Natural killer cell (primary cell): ENCODE data around the gene MCM6. TPM values are rescaled to one million over a fixed set of nuclear protein-coding genes. Genes with fewer than 3 reads are reported as not detected.

Experiments
- ATAC-seq, 3 donors: fragments of 150-1000 bp in 2 of 3; fragments of 200-7000 bp in 1 of 3; cut with Tn5 transposase; 1 replicate in 1 of 3; 2 replicates in 2 of 3; pipeline ENCODE4 v1.10.0; 2021; ENCODE audit warnings: mild to moderate bottlenecking in 2 of 3, moderate library complexity in 2 of 3
- DNase-seq, 2 donors: peaks; one replicate each; pipeline versions ENCODE4 v3.0.0 to v3.0.0-alpha.2; 2013 to 2021; ENCODE audit warnings: mixed read lengths in 1 of 2
- H3K27ac ChIP-seq: one replicate; pipeline ENCODE4 v1.5.1; 2013; ENCODE audit warnings: mild to moderate bottlenecking, low read length
- H3K27me3 ChIP-seq: one replicate; pipeline ENCODE4 v1.6.1; 2013; ENCODE audit warnings: low read length; ENCODE audit not compliant: control insufficient read depth, insufficient read depth
- H3K36me3 ChIP-seq: one replicate; pipeline ENCODE4 v1.6.1; 2013; ENCODE audit warnings: low read length; ENCODE audit not compliant: control insufficient read depth, insufficient read depth
- H3K4me1 ChIP-seq: one replicate; pipeline ENCODE4 v1.6.1; 2013; ENCODE audit warnings: low read length; ENCODE audit not compliant: control insufficient read depth, insufficient read depth
- H3K4me3 ChIP-seq: one replicate; pipeline ENCODE4 v1.5.1; 2013; ENCODE audit warnings: low read length
- H3K9me3 ChIP-seq: one replicate; pipeline ENCODE4 v1.6.1; 2013; ENCODE audit warnings: low read length; ENCODE audit not compliant: control insufficient read depth, insufficient read depth
- H3K27ac Mint-ChIP-seq, 2 donors: one replicate each; pipeline ENCODE4 v1.8.0; 2022; ENCODE audit warnings: mild to moderate bottlenecking in 2 of 2, mixed read lengths in 2 of 2, moderate library complexity in 1 of 2
- H3K27me3 Mint-ChIP-seq, 2 donors: one replicate each; pipeline ENCODE4 v1.8.0; 2022; ENCODE audit warnings: low read depth in 2 of 2, mixed read lengths in 2 of 2
- H3K36me3 Mint-ChIP-seq: one replicate; pipeline ENCODE4 v1.8.0; 2022; ENCODE audit warnings: mixed read lengths
- H3K4me1 Mint-ChIP-seq, 2 donors: one replicate each; pipeline ENCODE4 v1.8.0; 2022; ENCODE audit warnings: mixed read lengths in 2 of 2
- H3K4me3 Mint-ChIP-seq: one replicate; pipeline ENCODE4 v1.8.0; 2022; ENCODE audit warnings: mild to moderate bottlenecking, moderate library complexity, mixed read lengths
- H3K9me3 Mint-ChIP-seq, 2 donors: one replicate each; pipeline ENCODE4 v1.8.0; 2022; ENCODE audit warnings: mixed read lengths in 2 of 2
- CTCF ChIP-seq: fragments of 200-600 bp; IDR thresholded peaks from one replicate; pipeline ENCODE4 v1.8.0; 2022; ENCODE audit warnings: antibody characterized with exemption
- WGBS: methylation state at CpG from one replicate; pipeline ENCODE4 v1.1.7; 2013; ENCODE audit warnings: missing lambda C conversion rate; ENCODE audit not compliant: insufficient coverage; 5-methylcytosine and 5-hydroxymethylcytosine counted together
- intact Hi-C: fragments of 100-400 bp; cut with micrococcal nuclease; formaldehyde crosslinking; loops from one replicate; pipeline ENCODE4 v1.14.2; 2022
- total RNA-seq, 4 donors: library from RNA; stranded (reverse); fragments of 120-200 nt in 1 of 4; gene quantifications; one replicate each; pipeline versions ENCODE4 v1.2.3 to v1.2.4, GENCODE V29; 2013 to 2022

Gene MCM6
- total RNA-seq, 3 donors from 2014 or later (not counting 1 experiment from before 2014, with no cell fraction given) = 12.6 to 19.4 (median 15.9) TPM

DNA sequence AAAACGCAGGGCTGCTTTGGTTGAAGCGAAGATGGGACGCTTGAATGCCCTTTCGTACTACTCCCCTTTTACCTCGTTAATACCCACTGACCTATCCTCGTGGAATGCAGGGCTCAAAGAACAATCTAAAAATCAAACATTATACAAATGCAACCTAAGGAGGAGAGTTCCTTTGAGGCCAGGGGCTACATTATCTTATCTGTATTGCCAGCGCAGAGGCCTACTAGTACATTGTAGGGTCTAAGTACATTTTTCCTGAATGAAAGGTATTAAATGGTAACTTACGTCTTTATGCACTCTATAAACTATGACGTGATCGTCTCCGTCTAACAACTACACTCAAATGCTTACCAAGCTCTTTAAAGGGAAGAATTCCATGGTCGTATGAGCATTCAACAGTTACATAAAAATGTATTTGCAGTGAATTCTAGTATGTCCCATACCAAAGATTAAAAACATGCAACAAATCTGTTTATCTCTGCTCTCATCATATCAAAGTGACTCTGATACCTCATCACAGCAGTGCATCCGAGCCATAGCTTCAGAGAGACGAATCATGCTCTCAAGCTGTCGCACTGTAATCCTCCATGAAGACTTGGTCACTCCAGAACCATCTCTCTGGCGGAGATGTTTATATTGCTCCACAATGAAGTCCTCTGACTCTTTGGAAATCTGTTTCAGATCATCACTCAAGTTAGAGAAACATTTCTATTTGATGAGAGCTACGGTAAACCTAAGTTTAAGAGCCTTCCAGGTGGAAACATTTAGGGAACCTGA, 25.2 kb downstream of the MCM6 start:
- no peaks in the 10 kb centered on the region for H3K27me3 ChIP-seq
- no peak overlapping the region for H3K27ac ChIP-seq
- H3K9me3 ChIP-seq = no peaks in the 10 kb centered on the region
- no peaks in the 10 kb centered on the region for H3K4me1 Mint-ChIP-seq
- DNase-seq (no peak), ATAC-seq (no peak)
- H3K4me3 Mint-ChIP-seq = no peak overlapping the region
- H3K27ac Mint-ChIP-seq = no peak overlapping the region
- no peak overlapping the region for H3K4me3 ChIP-seq
- H3K9me3 Mint-ChIP-seq = no peaks in the 10 kb centered on the region
- intact Hi-C loops = no loop called here
- peaks cover 25% of the 10 kb centered on the region for H3K36me3 ChIP-seq
- H3K36me3 Mint-ChIP-seq = peaks cover 7% of the 10 kb centered on the region
- H3K4me1 ChIP-seq = no peaks in the 10 kb centered on the region
- H3K27me3 Mint-ChIP-seq = no peaks in the 10 kb centered on the region
- 91% methylated on average over 16 of the region's 17 CpGs for WGBS
- no peak for TF ChIP-seq CTCF

DNA sequence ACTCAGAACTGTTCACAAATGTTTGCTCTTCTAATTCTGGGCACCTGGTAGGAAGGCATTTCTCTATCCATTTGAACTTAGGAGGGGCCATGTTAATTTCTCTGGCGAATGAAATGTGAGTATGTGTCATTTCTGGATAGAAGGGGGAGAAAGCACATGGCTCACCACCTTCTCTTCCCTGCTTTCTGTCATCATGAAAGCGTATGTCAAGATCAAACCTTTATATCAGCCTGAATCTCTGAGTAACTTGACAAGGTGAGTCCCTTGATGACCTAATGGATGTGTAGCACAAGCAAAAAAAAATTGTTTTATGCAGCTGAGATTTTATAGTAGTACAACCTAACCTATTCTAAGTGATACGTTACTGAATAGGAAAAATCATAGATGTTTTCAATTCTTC, 27.2 kb downstream of the MCM6 start:
- no peak for ATAC-seq
- intact Hi-C loops = no loop called here

GRCh38 chr2:135845997-135846396, 30.2 kb downstream of the MCM6 start:
- H3K36me3 Mint-ChIP-seq = peaks cover 24% of the 10 kb centered on the region
- WGBS = over 99% methylated on average over 5 of the region's 5 CpGs
- H3K27ac Mint-ChIP-seq = no peak overlapping the region
- Histone ChIP-seq H3K36me3 (peaks cover 33% of the 10 kb centered on the region), H3K27ac (no peak overlapping the region), H3K9me3 (no peaks in the 10 kb centered on the region), H3K27me3 (no peaks in the 10 kb centered on the region), H3K4me1 (no peaks in the 10 kb centered on the region), H3K4me3 (no peak overlapping the region)
- no peaks in the 10 kb centered on the region for H3K27me3 Mint-ChIP-seq
- no peak for TF ChIP-seq CTCF
- ATAC-seq (no peak), DNase-seq (no peak)
- H3K9me3 Mint-ChIP-seq = no peaks in the 10 kb centered on the region
- H3K4me3 Mint-ChIP-seq = no peak overlapping the region
- intact Hi-C loops = no loop called here
- H3K4me1 Mint-ChIP-seq = no peaks in the 10 kb centered on the region

More for the DNA sequence above, 27.2 kb downstream of the MCM6 start:
- 93% methylated on average over 2 of the region's 3 CpGs for WGBS
- Histone ChIP-seq H3K4me1 (no peaks in the 10 kb centered on the region), H3K36me3 (peaks cover 41% of the 10 kb centered on the region), H3K27me3 (no peaks in the 10 kb centered on the region), H3K4me3 (no peak overlapping the region), H3K9me3 (no peaks in the 10 kb centered on the region), H3K27ac (no peak overlapping the region)
- Mint-ChIP-seq H3K27me3 (no peaks in the 10 kb centered on the region), H3K36me3 (peaks cover 15% of the 10 kb centered on the region), H3K27ac (no peak overlapping the region), H3K4me3 (no peak overlapping the region), H3K4me1 (no peaks in the 10 kb centered on the region), H3K9me3 (no peaks in the 10 kb centered on the region)
- no peak for TF ChIP-seq CTCF
- DNase-seq = no peak

GRCh38 chr2:135845257-135845656, 31.0 kb downstream of the MCM6 start:
- no peak overlapping the region for H3K27ac Mint-ChIP-seq
- no peak for TF ChIP-seq CTCF
- 94% methylated on average over 3 of the region's 3 CpGs for WGBS

More at GRCh38 chr2:135845257-135845656, 31.0 kb downstream of the MCM6 start:
- Histone ChIP-seq H3K27me3 (no peaks in the 10 kb centered on the region), H3K27ac (no peak overlapping the region), H3K9me3 (no peaks in the 10 kb centered on the region), H3K36me3 (peaks cover 34% of the 10 kb centered on the region), H3K4me3 (no peak overlapping the region), H3K4me1 (no peaks in the 10 kb centered on the region)
- intact Hi-C loops = no loop called here
- Mint-ChIP-seq H3K9me3 (no peaks in the 10 kb centered on the region), H3K36me3 (peaks cover 22% of the 10 kb centered on the region), H3K27me3 (no peaks in the 10 kb centered on the region), H3K4me3 (no peak overlapping the region), H3K4me1 (no peaks in the 10 kb centered on the region)
- no peak for ATAC-seq
- DNase-seq = no peak
